Smooth muscle cell (in vitro differentiated cells): ENCODE results near the gene CMTM2. TPM values are rescaled to one million over a fixed set of nuclear protein-coding genes. Genes with fewer than 3 reads are reported as not detected.

Experiments used
- DNase-seq: peaks from one replicate; lab custom pipeline; 2025; ENCODE audit not compliant: unreplicated experiment; lab: John Stamatoyannopoulos, UW
- H2AFZ ChIP-seq: fragments of 200-600 bp; sonication (generic); 2 replicates; pipeline ENCODE4 v1.6.0; 2016; ENCODE audit warnings: antibody characterized with exemption, low read depth, mild to moderate bottlenecking
- H3F3A ChIP-seq: fragments of 200-600 bp; sonication (generic); 2 replicates; pipeline ENCODE4 v1.6.0; 2017; ENCODE audit warnings: antibody characterized with exemption, low read depth
- H3K27ac ChIP-seq: fragments of 200-600 bp; sonication (generic); 2 replicates; pipeline ENCODE4 v1.5.1; 2016; ENCODE audit warnings: low read depth, mild to moderate bottlenecking
- H3K27me3 ChIP-seq: fragments of 200-600 bp; sonication (generic); 2 replicates; pipeline ENCODE4 v1.6.1; 2016; ENCODE audit warnings: low read depth, mild to moderate bottlenecking
- H3K36me3 ChIP-seq: fragments of 200-600 bp; sonication (generic); 2 replicates; pipeline ENCODE4 v1.5.1; 2016; ENCODE audit warnings: low read depth
- H3K4me1 ChIP-seq: fragments of 200-600 bp; sonication (generic); 2 replicates; pipeline ENCODE4 v1.5.1; 2016; ENCODE audit warnings: low read depth
- H3K4me2 ChIP-seq: fragments of 200-600 bp; sonication (generic); 2 replicates; pipeline ENCODE4 v1.6.0; 2016; ENCODE audit warnings: mild to moderate bottlenecking
- H3K4me3 ChIP-seq: fragments of 200-600 bp; sonication (generic); 2 replicates; pipeline ENCODE4 v1.5.1; 2016; ENCODE audit warnings: mild to moderate bottlenecking
- H3K79me2 ChIP-seq: fragments of 200-600 bp; sonication (generic); 2 replicates; pipeline ENCODE4 v1.6.0; 2016; ENCODE audit warnings: low read depth, mild to moderate bottlenecking
- H3K9ac ChIP-seq: fragments of 200-600 bp; sonication (generic); 2 replicates; pipeline ENCODE4 v1.6.0; 2016; ENCODE audit warnings: low read depth
- H3K9me3 ChIP-seq: fragments of 200-600 bp; sonication (generic); replicated peaks from 2 replicates; pipeline ENCODE4 v1.5.1; 2016; ENCODE audit warnings: low read depth
- H4K20me1 ChIP-seq: fragments of 200-600 bp; sonication (generic); 2 replicates; pipeline ENCODE4 v1.6.0; 2016; ENCODE audit warnings: low read depth
- WGBS: methylation state at CpG from one replicate; pipeline ENCODE4 v1.1.7; 2016; ENCODE audit warnings: low lambda C conversion rate; 5-methylcytosine and 5-hydroxymethylcytosine counted together
- polyA plus RNA-seq: library from polyadenylated mRNA; unstranded; fragments of >200 nt; fragmentation: Nextera tagmentation; extraction: Ambion mirVana; gene quantifications from 2 replicates; pipeline ENCODE4 v1.2.1, GENCODE V29; 2016
- total RNA-seq: library from RNA; depleted of rRNA; stranded (reverse); fragments of >200 nt; gene quantifications from 2 replicates; pipeline ENCODE4 v1.2.3, GENCODE V29; 2014
- TF ChIP-seq, protein P1 (sequence below): fragments of 200-600 bp; sonication (generic); IDR thresholded peaks from 2 replicates; pipeline ENCODE4 v1.5.1; 2017; ENCODE audit warnings: borderline replicate concordance, mild to moderate bottlenecking, antibody characterized with exemption; ENCODE audit not compliant: insufficient read depth, poor library complexity, severe bottlenecking

The CMTM2 gene
- total and polyA plus RNA-seq, 2 experiments from 2014 or later = not detected

- Histone ChIP-seq H3K4me3 (no peak overlapping the region), H3K4me1 (no peaks in the 10 kb centered on the region), H3K27ac (no peak overlapping the region), H2AFZ (no peak overlapping the region), H3K36me3 (no peaks in the 10 kb centered on the region), H3K27me3 (no peaks in the 10 kb centered on the region), H3F3A (no peaks in the 10 kb centered on the region), H3K9ac (no peak overlapping the region), H3K4me2 (no peak overlapping the region), H3K79me2 (peaks cover 5% of the 10 kb centered on the region), H3K9me3 (no peaks in the 10 kb centered on the region), H4K20me1 (peaks cover 16% of the 10 kb centered on the region)
- DNase-seq = no peak
- WGBS = 95% methylated on average over 3 of the region's 3 CpGs
- TF ChIP-seq, protein P1, sequence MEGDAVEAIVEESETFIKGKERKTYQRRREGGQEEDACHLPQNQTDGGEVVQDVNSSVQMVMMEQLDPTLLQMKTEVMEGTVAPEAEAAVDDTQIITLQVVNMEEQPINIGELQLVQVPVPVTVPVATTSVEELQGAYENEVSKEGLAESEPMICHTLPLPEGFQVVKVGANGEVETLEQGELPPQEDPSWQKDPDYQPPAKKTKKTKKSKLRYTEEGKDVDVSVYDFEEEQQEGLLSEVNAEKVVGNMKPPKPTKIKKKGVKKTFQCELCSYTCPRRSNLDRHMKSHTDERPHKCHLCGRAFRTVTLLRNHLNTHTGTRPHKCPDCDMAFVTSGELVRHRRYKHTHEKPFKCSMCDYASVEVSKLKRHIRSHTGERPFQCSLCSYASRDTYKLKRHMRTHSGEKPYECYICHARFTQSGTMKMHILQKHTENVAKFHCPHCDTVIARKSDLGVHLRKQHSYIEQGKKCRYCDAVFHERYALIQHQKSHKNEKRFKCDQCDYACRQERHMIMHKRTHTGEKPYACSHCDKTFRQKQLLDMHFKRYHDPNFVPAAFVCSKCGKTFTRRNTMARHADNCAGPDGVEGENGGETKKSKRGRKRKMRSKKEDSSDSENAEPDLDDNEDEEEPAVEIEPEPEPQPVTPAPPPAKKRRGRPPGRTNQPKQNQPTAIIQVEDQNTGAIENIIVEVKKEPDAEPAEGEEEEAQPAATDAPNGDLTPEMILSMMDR = no peak
These were observed 17.7 kb upstream of the CMTM2 start for GRCh38 chr16:66561381-66562080.

- Histone ChIP-seq H3K4me3 (no peak overlapping the region), H3K9ac (no peak overlapping the region), H2AFZ (no peak overlapping the region), H4K20me1 (peaks cover 16% of the 10 kb centered on the region), H3F3A (no peaks in the 10 kb centered on the region), H3K9me3 (no peaks in the 10 kb centered on the region), H3K4me1 (no peaks in the 10 kb centered on the region), H3K79me2 (peaks cover 5% of the 10 kb centered on the region), H3K36me3 (no peaks in the 10 kb centered on the region), H3K4me2 (no peak overlapping the region), H3K27me3 (no peaks in the 10 kb centered on the region), H3K27ac (no peak overlapping the region)
- DNase-seq = no peak
- 97% methylated on average over 1 of the region's 1 CpG for WGBS
- TF ChIP-seq, protein P1 = no peak
These were observed 16.9 kb upstream of the CMTM2 start for GRCh38 chr16:66562409-66562808.

GRCh38 chr16:66562986-66563385, 16.3 kb upstream of the CMTM2 start:
- no peak for DNase-seq
- Histone ChIP-seq H3K9ac (no peak overlapping the region), H3K9me3 (no peaks in the 10 kb centered on the region), H3K4me1 (no peaks in the 10 kb centered on the region), H3K27me3 (no peaks in the 10 kb centered on the region), H3F3A (no peaks in the 10 kb centered on the region), H3K27ac (no peak overlapping the region), H4K20me1 (peaks cover 15% of the 10 kb centered on the region), H2AFZ (no peak overlapping the region), H3K36me3 (no peaks in the 10 kb centered on the region), H3K4me3 (no peak overlapping the region), H3K79me2 (peaks cover 5% of the 10 kb centered on the region), H3K4me2 (no peak overlapping the region)
- TF ChIP-seq, protein P1 = no peak
- 94% methylated on average over 2 of the region's 2 CpGs for WGBS

DNA sequence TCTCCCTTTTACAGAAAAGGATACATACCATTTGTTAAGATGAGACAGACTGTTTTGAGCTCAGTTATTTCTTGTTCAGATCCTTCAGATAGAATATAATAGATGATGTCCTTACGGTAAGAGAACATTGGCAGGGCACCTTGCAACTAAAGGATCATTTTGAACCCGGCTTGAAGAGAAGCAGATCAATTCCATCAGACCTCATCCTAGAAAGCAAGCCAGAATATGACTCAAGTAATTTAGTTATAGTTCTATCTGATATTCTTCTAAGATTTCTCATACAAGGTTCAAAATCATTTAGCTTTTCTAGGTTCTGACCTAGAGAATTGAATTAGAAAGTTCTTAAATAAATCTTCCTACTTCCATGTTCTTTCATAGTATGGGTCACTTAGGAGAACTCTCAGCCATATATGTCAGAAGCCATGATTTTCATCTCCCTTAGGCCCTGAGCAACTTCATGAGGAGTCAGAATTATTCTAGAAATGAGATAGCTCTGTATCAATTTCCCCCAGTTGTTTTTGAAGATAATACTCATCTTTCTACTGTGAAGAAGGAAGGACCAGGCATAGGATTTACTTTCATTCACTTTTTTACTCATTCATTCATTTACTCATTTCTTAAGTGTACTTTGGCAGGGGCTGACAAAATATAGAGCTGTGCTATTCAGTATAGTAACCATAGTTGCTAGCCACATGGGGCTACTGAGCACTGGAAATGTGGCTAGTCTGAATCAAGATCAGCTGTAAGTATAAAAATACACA, 15.5 kb upstream of the CMTM2 start:
- H3K36me3 ChIP-seq = no peaks in the 10 kb centered on the region
- 98% methylated on average over 2 of the region's 2 CpGs for WGBS
- TF ChIP-seq, protein P1 = no peak
- no peak overlapping the region for H2AFZ ChIP-seq
- no peak overlapping the region for H3K27ac ChIP-seq
- no peaks in the 10 kb centered on the region for H3F3A ChIP-seq
- H4K20me1 ChIP-seq = peaks cover 8% of the 10 kb centered on the region
- no peak for DNase-seq
- peaks cover under 1% of the 10 kb centered on the region for H3K79me2 ChIP-seq
- no peaks in the 10 kb centered on the region for H3K27me3 ChIP-seq
- H3K4me1 ChIP-seq = peaks cover 1% of the 10 kb centered on the region
- H3K9ac ChIP-seq = no peak overlapping the region
- no peak overlapping the region for H3K4me3 ChIP-seq
- no peak overlapping the region for H3K4me2 ChIP-seq
- no peaks in the 10 kb centered on the region for H3K9me3 ChIP-seq
